Measurements from ENCODE around the gene ACTR3C.
"Not testable (repeated sequence)": the region's sequence is repeated elsewhere in the genome, so short reads cannot be mapped to it uniquely, and the experiment has no call there.

ACTR3C gene

DNA sequence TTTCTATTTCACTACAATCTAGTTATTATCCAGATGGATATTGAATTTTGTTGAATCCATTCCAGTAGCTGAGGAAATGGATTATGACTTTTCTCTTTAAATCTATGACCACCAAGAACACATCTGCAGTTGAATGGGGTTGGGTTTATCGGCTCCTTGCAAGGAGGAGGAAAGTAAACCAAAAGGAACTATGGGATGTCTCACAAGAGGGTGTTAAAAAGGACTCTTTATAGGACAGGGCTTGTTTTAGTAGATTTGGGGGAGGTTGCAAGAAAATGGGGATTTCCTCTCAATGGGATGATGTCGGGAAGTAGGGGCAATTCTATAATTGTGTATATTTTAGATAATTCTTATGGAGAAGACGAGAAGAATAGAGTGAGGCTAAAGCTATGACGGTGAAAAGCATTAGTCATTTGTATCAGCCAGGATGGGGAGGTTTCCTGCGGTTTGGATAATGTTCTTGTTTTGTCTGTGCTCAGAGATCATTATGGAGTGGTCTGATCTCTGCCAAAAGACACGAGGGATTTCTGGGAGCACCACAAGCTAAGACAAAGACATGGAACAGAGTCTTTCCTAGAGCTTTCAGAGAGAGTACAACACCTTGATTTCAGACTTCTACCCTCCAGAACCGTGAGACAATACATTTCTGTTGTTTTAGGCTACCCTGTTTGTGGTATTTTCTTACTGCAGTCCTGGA is 5.4 kb downstream of the ACTR3C start:
- DNase-seq (ENCODE audit: extremely low spot score, insufficient read length, low read depth), result no peak
- no peak for FAIRE-seq

- not testable (repeated sequence) for FAIRE-seq; DNase-seq (ENCODE audit: extremely low spot score, insufficient read length, low read depth)
These were observed 6.4 kb downstream of the ACTR3C start for GRCh38 chr7:150316987-150317386.

- FAIRE-seq (no peak), DNase-seq (ENCODE audit: extremely low spot score, insufficient read length, low read depth) (no peak)
These were observed 8.6 kb downstream of the ACTR3C start for GRCh38 chr7:150314639-150315239.

- FAIRE-seq (no peak), DNase-seq (ENCODE audit: extremely low spot score, insufficient read length, low read depth) (no peak)
These were observed 9.5 kb downstream of the ACTR3C start for GRCh38 chr7:150313870-150314269.

GRCh38 chr7:150313367-150313809 is 10.0 kb downstream of the ACTR3C start:
- no peak for FAIRE-seq
- no peak for DNase-seq (ENCODE audit: extremely low spot score, insufficient read length, low read depth)

DNA sequence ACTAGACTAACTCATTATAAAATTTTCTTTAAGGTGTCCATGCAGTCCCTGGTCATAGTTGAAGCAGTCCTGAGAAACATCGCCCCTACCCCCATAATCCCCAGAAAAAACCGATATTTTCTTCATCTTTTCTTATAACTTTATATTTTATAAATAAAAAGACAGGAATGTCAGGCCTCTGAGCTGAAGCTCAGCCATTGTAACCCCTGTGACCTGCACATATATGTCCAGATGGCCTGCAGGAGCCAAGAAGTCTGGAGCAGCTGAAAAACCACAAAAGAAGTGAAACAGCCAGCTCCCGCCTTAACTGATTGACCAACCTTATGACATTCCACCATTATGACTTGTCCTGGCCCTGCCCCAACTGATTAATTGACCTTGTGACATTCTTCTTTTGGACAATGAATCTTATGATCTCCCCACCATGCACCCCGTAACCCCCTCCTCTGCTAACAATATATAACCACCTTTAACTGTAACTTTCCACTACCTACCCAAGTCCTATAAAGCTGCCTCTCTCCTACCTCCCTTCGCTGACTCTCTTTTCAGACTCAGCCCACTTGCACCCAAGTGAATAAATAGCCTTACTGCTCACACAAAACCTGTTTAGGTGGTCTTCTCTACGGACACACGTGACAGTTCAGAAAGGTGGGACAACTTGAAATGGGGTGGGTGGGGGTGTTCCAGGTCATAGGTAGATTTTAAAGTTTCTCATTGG is 10.5 kb downstream of the ACTR3C start:
- not testable (repeated sequence) for FAIRE-seq; DNase-seq (ENCODE audit: extremely low spot score, insufficient read length, low read depth)

GRCh38 chr7:150311711-150312110 is 11.6 kb downstream of the ACTR3C start:
- DNase-seq (ENCODE audit: extremely low spot score, insufficient read length, low read depth) (no peak), FAIRE-seq (no peak)

DNA sequence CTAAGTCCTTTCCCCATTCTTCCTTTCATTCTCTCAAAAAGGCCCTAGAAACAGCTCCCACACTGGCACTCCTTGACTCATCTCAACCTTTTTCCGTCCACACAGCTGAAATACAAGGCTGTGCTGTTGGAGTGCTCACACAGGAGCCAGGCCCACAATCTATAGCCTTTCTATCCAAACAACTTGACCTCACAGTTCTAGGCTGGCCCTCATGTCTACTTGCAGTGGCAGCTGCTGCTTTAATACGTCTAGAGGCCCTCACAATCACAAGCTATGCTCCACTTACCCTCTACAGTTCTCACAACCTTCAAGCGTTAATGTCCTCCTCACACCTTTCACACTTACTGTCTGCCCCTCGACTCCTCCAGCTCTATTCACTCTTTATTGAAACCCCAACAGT is 12.2 kb downstream of the ACTR3C start:
- DNase-seq (ENCODE audit: extremely low spot score, insufficient read length, low read depth) (no peak), FAIRE-seq (no peak)

DNA sequence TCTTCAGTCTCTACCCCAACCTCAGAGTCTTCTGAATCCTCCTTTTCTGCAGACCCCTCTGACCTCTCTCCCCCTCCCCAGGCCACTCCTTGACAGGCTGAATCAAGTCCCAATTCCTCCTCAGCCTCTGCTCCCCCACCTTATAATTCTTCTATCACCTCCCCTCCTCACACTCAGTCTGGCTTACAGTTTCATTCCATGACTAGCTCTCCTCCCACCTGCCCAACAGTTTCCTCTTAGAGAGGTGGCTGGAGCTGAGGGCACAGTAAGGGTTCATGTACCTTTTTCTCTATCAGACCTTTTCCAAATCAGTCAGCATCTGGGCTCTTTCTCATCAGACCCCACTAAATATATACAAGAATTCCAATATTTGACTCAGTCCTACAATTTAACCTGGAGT is 14.8 kb downstream of the ACTR3C start:
- DNase-seq (ENCODE audit: extremely low spot score, insufficient read length, low read depth) (no peak), FAIRE-seq (no peak)

- FAIRE-seq (no peak), DNase-seq (ENCODE audit: extremely low spot score, insufficient read length, low read depth) (no peak)
These were observed 15.4 kb downstream of the ACTR3C start for GRCh38 chr7:150307904-150308303.

- FAIRE-seq (no peak), DNase-seq (ENCODE audit: extremely low spot score, insufficient read length, low read depth) (no peak)
These were observed 16.2 kb downstream of the ACTR3C start for GRCh38 chr7:150307129-150307528.

DNA sequence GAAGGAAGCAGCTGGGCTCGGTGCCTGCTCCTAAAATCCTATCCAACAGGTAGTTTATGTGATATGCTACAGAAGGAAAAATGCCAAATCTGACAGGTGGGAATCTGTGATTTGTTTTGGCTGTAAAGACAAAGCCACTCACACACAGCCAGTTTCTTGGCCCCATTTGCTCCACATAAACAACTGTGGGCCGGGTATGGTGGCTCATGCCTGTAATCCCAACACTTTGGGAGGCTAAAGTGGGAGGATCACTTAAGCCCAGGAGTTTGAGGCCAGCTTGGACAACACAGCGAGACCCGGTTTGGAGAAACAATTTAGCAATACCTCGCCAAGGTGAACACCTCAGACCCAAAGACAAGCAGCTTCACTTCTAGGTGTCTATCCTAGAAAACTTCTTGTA is 17.0 kb downstream of the ACTR3C start:
- not testable (repeated sequence) for FAIRE-seq; DNase-seq (ENCODE audit: extremely low spot score, insufficient read length, low read depth)

DNA sequence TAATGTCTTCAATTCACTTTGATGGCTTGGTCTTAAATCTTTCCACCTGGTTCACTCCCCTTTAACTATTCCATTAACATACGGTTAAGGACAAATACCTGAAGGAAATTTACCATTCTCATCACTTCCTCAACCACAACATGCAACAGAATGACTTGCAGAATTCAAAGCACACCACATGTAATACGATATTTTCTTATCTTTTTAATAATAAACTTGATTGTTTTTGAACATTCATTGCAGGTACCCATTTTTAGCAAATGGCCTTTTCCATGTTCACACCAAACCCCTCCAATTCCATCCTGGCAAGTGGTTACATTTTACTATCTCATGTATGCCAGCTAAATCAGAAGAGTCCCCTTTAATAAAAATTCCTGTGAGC is 17.5 kb downstream of the ACTR3C start:
- FAIRE-seq; DNase-seq (ENCODE audit: extremely low spot score, insufficient read length, low read depth): not testable (repeated sequence)

DNA sequence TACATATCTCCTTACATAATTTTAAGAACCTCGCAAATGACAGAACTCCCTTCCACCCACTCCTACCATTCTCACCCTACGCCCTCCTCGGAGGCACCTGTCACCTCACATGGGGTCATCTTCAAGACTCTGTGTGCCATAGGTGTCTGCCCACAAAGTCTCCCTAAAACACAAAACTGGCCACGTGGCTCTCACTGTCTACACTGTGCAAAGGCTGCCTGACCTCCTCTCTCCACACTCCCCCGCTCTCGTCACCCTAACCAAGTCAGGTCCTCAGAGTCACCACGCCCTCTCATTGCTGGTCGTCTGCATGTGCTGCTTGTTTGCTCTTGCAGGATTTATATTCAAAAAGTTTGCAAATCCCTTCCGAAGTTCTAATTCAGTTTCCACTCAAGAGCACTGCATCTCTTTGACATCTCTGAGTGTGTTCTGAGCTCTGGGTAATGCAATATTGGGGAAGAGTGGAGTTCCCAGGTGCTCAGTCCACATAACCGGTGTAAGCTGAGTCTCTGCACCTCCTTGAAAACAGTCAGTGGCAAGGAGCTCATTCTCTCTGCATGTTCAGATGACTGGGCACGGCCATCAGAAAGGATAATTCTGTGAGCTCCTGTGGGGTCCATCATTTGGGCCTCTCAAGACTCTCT is 18.0 kb downstream of the ACTR3C start:
- not testable (repeated sequence) for DNase-seq (ENCODE audit: extremely low spot score, insufficient read length, low read depth); FAIRE-seq

DNA sequence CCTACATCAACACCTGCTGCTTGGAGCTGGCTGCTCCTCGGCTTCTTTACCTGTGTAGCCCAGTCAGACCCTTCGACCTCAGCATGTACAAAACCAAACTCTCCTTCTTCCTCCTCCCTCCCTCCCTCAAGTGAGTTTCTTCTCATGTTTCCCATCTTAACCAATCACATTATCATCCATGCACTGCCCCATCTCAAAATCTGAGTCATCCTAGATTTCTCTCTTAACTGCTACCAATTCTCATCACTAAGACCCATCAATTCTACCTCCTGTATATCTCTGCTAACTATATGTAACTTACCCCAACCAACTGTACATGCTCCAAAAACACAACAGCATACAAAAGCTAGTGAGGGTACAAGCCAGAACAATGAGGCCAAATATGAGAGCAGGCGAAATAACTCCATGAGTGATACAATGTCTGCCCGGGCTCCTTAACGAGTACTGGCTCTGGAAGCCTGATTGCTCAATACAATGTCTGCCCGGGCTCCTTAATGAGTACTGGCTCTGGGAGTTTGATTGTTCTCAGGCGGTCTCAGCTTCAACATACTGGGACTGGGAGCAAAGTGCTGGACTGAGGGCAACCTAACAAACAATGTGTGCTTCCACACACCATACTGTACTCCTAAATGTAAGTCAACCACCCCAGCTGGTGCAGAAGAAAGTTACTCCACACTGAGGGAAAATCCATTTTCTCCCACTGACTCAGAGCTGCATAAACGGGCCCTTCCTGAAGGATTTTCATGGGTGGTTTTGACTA is 18.7 kb downstream of the ACTR3C start:
- not testable (repeated sequence) for FAIRE-seq; DNase-seq (ENCODE audit: extremely low spot score, insufficient read length, low read depth)

DNA sequence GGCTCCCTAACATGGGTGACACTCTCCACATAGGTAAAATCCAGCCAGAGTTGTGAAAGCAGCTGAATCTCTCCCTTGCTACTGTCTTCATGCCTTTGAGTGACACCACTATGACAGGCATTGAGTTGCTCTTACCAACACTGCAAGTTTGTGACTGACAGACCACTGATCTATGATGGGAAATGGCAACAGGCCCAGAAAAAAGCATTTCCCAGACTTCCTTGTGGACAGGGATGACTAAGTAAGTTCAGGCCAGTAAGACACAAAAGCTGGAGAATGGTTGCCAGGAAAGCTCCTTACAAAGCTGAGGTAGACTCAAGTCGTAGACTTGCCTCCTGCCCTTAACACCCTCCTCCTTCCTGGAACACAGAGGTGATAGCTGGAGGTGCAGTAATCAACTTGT is 20.4 kb downstream of the ACTR3C start:
- not testable (repeated sequence) for FAIRE-seq; DNase-seq (ENCODE audit: extremely low spot score, insufficient read length, low read depth)

GRCh38 chr7:150297978-150298377 is 25.4 kb downstream of the ACTR3C start:
- not testable (repeated sequence) for FAIRE-seq; DNase-seq (ENCODE audit: extremely low spot score, insufficient read length, low read depth)

GRCh38 chr7:150296802-150297201 is 26.5 kb downstream of the ACTR3C start:
- not testable (repeated sequence) for FAIRE-seq; DNase-seq (ENCODE audit: extremely low spot score, insufficient read length, low read depth)

GRCh38 chr7:150295614-150296013 is 27.7 kb downstream of the ACTR3C start:
- FAIRE-seq; DNase-seq (ENCODE audit: extremely low spot score, insufficient read length, low read depth): not testable (repeated sequence)

- not testable (repeated sequence) for DNase-seq (ENCODE audit: extremely low spot score, insufficient read length, low read depth); FAIRE-seq
These were observed 28.3 kb downstream of the ACTR3C start for GRCh38 chr7:150295027-150295426.

Data from GM18507 (cell line).